ENCODE results near the gene ADGB. TPM values are rescaled to one million over a fixed set of nuclear protein-coding genes. Genes with fewer than 3 reads are reported as not detected.
"Not testable (repeated sequence)": the region's sequence is repeated elsewhere in the genome, so short reads cannot be mapped to it uniquely, and the experiment has no call there.

Gene ADGB
- total RNA-seq, 2 donors from 2014 or later: 0.14 TPM; not detected in 1

GRCh38 chr6:146790561-146791091, 191.9 kb downstream of the ADGB start:
- ATAC-seq (replicated peaks in 1 of 2) (peak; percentile 54 to 61), DNase-seq (no peak)
- Mint-ChIP-seq H3K36me3 (ENCODE audit: insufficient read depth in 2 of 2) (peaks cover 7 to 10% of the 10 kb centered on the region in 2 donors), H3K27ac (no peak overlapping the region), H3K4me3 (peak overlapping the region in 1 of 2 donors; percentile 49), H3K4me1 (ENCODE audit: low read depth) (peaks cover 30% of the 10 kb centered on the region), H3K27me3 (ENCODE audit: low read depth) (peaks cover 11% of the 10 kb centered on the region), H3K9me3 (peaks cover 0 to 5% of the 10 kb centered on the region in 2 donors)

- ATAC-seq (replicated peaks in 1 of 2) (no peak), DNase-seq (no peak)
- H3K27ac Mint-ChIP-seq: no peak overlapping the region
- peaks cover 4 to 7% of the 10 kb centered on the region in 2 donors for H3K9me3 Mint-ChIP-seq
- H3K27me3 Mint-ChIP-seq (ENCODE audit: low read depth): peaks cover 17% of the 10 kb centered on the region
- peaks cover 36% of the 10 kb centered on the region for H3K4me1 Mint-ChIP-seq (ENCODE audit: low read depth)
- peaks cover 9 to 12% of the 10 kb centered on the region in 2 donors for H3K36me3 Mint-ChIP-seq (ENCODE audit: insufficient read depth in 2 of 2)
- H3K4me3 Mint-ChIP-seq: no peak overlapping the region
Measured at GRCh38 chr6:146791930-146792329, 193.2 kb downstream of the ADGB start.

GRCh38 chr6:146793218-146793617, 194.4 kb downstream of the ADGB start:
- Mint-ChIP-seq H3K4me1 (ENCODE audit: low read depth) (peaks cover 33% of the 10 kb centered on the region), H3K27me3 (ENCODE audit: low read depth) (peaks cover 14% of the 10 kb centered on the region), H3K36me3 (ENCODE audit: insufficient read depth in 2 of 2) (peaks cover 9 to 12% of the 10 kb centered on the region in 2 donors)
- not testable (repeated sequence) for H3K27ac Mint-ChIP-seq; DNase-seq; H3K9me3 Mint-ChIP-seq; H3K4me3 Mint-ChIP-seq; ATAC-seq (replicated peaks in 1 of 2)

- Mint-ChIP-seq H3K27ac (no peak overlapping the region), H3K27me3 (ENCODE audit: low read depth) (peaks cover 11% of the 10 kb centered on the region), H3K4me1 (ENCODE audit: low read depth) (peaks cover 24% of the 10 kb centered on the region), H3K4me3 (peak overlapping the region in 1 of 2 donors; percentile 26), H3K9me3 (peaks cover 4 to 7% of the 10 kb centered on the region in 2 donors), H3K36me3 (ENCODE audit: insufficient read depth in 2 of 2) (peaks cover 9 to 12% of the 10 kb centered on the region in 2 donors)
- no peak for DNase-seq
- ATAC-seq (replicated peaks in 1 of 2): peak; percentile 63 to 70
Measured at GRCh38 chr6:146795479-146796133, 196.8 kb downstream of the ADGB start.

- H3K36me3 Mint-ChIP-seq (ENCODE audit: insufficient read depth in 2 of 2); H3K4me1 Mint-ChIP-seq (ENCODE audit: low read depth); H3K4me3 Mint-ChIP-seq; H3K27ac Mint-ChIP-seq; ATAC-seq (replicated peaks in 1 of 2); DNase-seq; H3K9me3 Mint-ChIP-seq: not testable (repeated sequence)
- H3K27me3 Mint-ChIP-seq (ENCODE audit: low read depth): peaks cover 20% of the 10 kb centered on the region
Measured at GRCh38 chr6:146803167-146803566, 204.4 kb downstream of the ADGB start.

GRCh38 chr6:146803601-146804000, 204.8 kb downstream of the ADGB start:
- Mint-ChIP-seq H3K27ac (no peak overlapping the region), H3K4me3 (peak overlapping the region in 1 of 2 donors; percentile 23), H3K9me3 (no peaks in the 10 kb centered on the region), H3K4me1 (ENCODE audit: low read depth) (peaks cover 4% of the 10 kb centered on the region), H3K27me3 (ENCODE audit: low read depth) (peaks cover 20% of the 10 kb centered on the region), H3K36me3 (ENCODE audit: insufficient read depth in 2 of 2) (no peaks in the 10 kb centered on the region)
- DNase-seq (no peak), ATAC-seq (replicated peaks in 1 of 2) (no peak)

- H3K4me1 Mint-ChIP-seq (ENCODE audit: low read depth): no peaks in the 10 kb centered on the region
- no peaks in the 10 kb centered on the region for H3K36me3 Mint-ChIP-seq (ENCODE audit: insufficient read depth in 2 of 2)
- no peak for ATAC-seq (replicated peaks in 1 of 2)
- no peak overlapping the region for H3K27ac Mint-ChIP-seq
- DNase-seq: no peak
- no peaks in the 10 kb centered on the region for H3K9me3 Mint-ChIP-seq
- H3K4me3 Mint-ChIP-seq: no peak overlapping the region
- peaks cover 15% of the 10 kb centered on the region for H3K27me3 Mint-ChIP-seq (ENCODE audit: low read depth)
Measured at GRCh38 chr6:146805546-146806325, 207.0 kb downstream of the ADGB start.

GRCh38 chr6:146809014-146809413, 210.2 kb downstream of the ADGB start:
- H3K4me3 Mint-ChIP-seq; H3K27ac Mint-ChIP-seq; ATAC-seq (replicated peaks in 1 of 2); H3K27me3 Mint-ChIP-seq (ENCODE audit: low read depth); H3K36me3 Mint-ChIP-seq (ENCODE audit: insufficient read depth in 2 of 2); H3K4me1 Mint-ChIP-seq (ENCODE audit: low read depth); H3K9me3 Mint-ChIP-seq; DNase-seq: not testable (repeated sequence)

- not testable (repeated sequence) for H3K27ac Mint-ChIP-seq; DNase-seq; H3K27me3 Mint-ChIP-seq (ENCODE audit: low read depth); H3K4me1 Mint-ChIP-seq (ENCODE audit: low read depth); H3K36me3 Mint-ChIP-seq (ENCODE audit: insufficient read depth in 2 of 2); ATAC-seq (replicated peaks in 1 of 2); H3K9me3 Mint-ChIP-seq; H3K4me3 Mint-ChIP-seq
Measured at GRCh38 chr6:146812811-146813321, 214.1 kb downstream of the ADGB start.

GRCh38 chr6:146813554-146813953, 214.8 kb downstream of the ADGB start:
- DNase-seq (no peak), ATAC-seq (replicated peaks in 1 of 2) (no peak)
- Mint-ChIP-seq H3K4me1 (ENCODE audit: low read depth) (no peaks in the 10 kb centered on the region), H3K27ac (no peak overlapping the region), H3K9me3 (no peaks in the 10 kb centered on the region), H3K36me3 (ENCODE audit: insufficient read depth in 2 of 2) (peaks cover 0 to 1% of the 10 kb centered on the region in 2 donors), H3K4me3 (no peak overlapping the region), H3K27me3 (ENCODE audit: low read depth) (peaks cover 8% of the 10 kb centered on the region)

GRCh38 chr6:146814148-146814750, 215.5 kb downstream of the ADGB start:
- no peak for DNase-seq
- H3K4me3 Mint-ChIP-seq: no peak overlapping the region
- no peaks in the 10 kb centered on the region for H3K9me3 Mint-ChIP-seq
- peaks cover 11% of the 10 kb centered on the region for H3K27me3 Mint-ChIP-seq (ENCODE audit: low read depth)
- H3K27ac Mint-ChIP-seq: no peak overlapping the region
- peaks cover 0 to 1% of the 10 kb centered on the region in 2 donors for H3K36me3 Mint-ChIP-seq (ENCODE audit: insufficient read depth in 2 of 2)
- no peaks in the 10 kb centered on the region for H3K4me1 Mint-ChIP-seq (ENCODE audit: low read depth)
- ATAC-seq (replicated peaks in 1 of 2): no peak

- H3K27me3 Mint-ChIP-seq (ENCODE audit: low read depth): peaks cover 24% of the 10 kb centered on the region
- H3K4me3 Mint-ChIP-seq; H3K36me3 Mint-ChIP-seq (ENCODE audit: insufficient read depth in 2 of 2); H3K27ac Mint-ChIP-seq; DNase-seq; H3K4me1 Mint-ChIP-seq (ENCODE audit: low read depth); H3K9me3 Mint-ChIP-seq; ATAC-seq (replicated peaks in 1 of 2): not testable (repeated sequence)
Measured at GRCh38 chr6:146815511-146816462, 217.0 kb downstream of the ADGB start.

All from activated T-cell treated with anti-CD3 and anti-CD28 coated beads, Interleukin-2, amount 50 U/mL, for 72 hours (primary cell).